Right lobe of liver (tissue), 6 donors: ENCODE measurements around the gene BLVRB. TPM values are rescaled to one million over a fixed set of nuclear protein-coding genes. Genes with fewer than 3 reads are reported as not detected.

ENCODE experiments used
- ATAC-seq, 4 donors: fragments of 200-7000 bp; cut with Tn5 transposase; one replicate each; pipeline ENCODE4 v1.9.1; 2020; ENCODE audit warnings: mild to moderate bottlenecking in 4 of 4, moderate library complexity in 4 of 4
- DNase-seq, 3 donors: peaks; one replicate each; pipeline ENCODE4 v3.0.0-alpha.2; 2020
- H3K27ac ChIP-seq, 3 donors: fragments of 200-600 bp; one replicate each; pipeline ENCODE4 v1.8.0; 2022
- H3K27me3 ChIP-seq, 2 donors: fragments of 200-600 bp; one replicate each; pipeline ENCODE4 v1.8.0; 2022
- H3K36me3 ChIP-seq, 4 donors: fragments of 200-600 bp; sonication (generic) in 1 of 4; one replicate each; pipeline versions ENCODE4 v1.5.1 to v1.8.0; 2017 to 2022; ENCODE audit warnings: control low read depth in 1 of 4
- H3K4me1 ChIP-seq, 4 donors: fragments of 200-600 bp; sonication (generic) in 1 of 4; one replicate each; pipeline versions ENCODE4 v1.5.1 to v1.8.0; 2017 to 2022; ENCODE audit warnings: control low read depth in 1 of 4
- H3K4me3 ChIP-seq, 3 donors: fragments of 200-600 bp; one replicate each; pipeline ENCODE4 v1.8.0; 2022
- H3K9me3 ChIP-seq, 4 donors: fragments of 200-600 bp; sonication (generic) in 1 of 4; one replicate each; pipeline versions ENCODE4 v1.5.1 to v1.8.0; 2017 to 2022; ENCODE audit warnings: control low read depth in 1 of 4
- CTCF ChIP-seq, 4 donors: fragments of 200-600 bp in 3 of 4; fragments of 450-650 bp in 1 of 4; IDR thresholded peaks; one replicate each; pipeline versions ENCODE4 v1.5.1 to v1.8.0; 2016 to 2022; ENCODE audit warnings: antibody characterized with exemption in 4 of 4, mild to moderate bottlenecking in 2 of 4
- POLR2A ChIP-seq: fragments of 450-650 bp; IDR thresholded peaks from one replicate; pipeline ENCODE4 v1.6.1; 2017; ENCODE audit warnings: antibody characterized with exemption, mild to moderate bottlenecking
- WGBS: methylation state at CpG from one replicate; pipeline ENCODE4 v1.1.6; 2018; ENCODE audit warnings: low coverage, low lambda C conversion rate; ENCODE audit not compliant: insufficient coverage; ENCODE audit errors: missing lambda C conversion rate; 5-methylcytosine and 5-hydroxymethylcytosine counted together
- intact Hi-C, 2 donors: fragments of 100-400 bp; cut with DNase I; formaldehyde crosslinking; loops; one replicate each; pipeline versions ENCODE4 v1.11.2 to v1.14.1; 2022
- total RNA-seq, 6 experiments: library from RNA; depleted of rRNA in 2 of 6; stranded (reverse); fragments of >200 nt in 2 of 6; fragmentation: NEBNext Ultra II Directional in 3 of 6; extraction: Animal tissue kit (Norgen Biotek cat#: 25700) in 3 of 6; gene quantifications; one replicate each; pipeline versions ENCODE4 v1.1.0 to v1.2.4, GENCODE V29; 2016 to 2023
- donor health status: DM: no; HTN: yes; CAD: no.
- donor health status: DM: no; HTN: no; CAD: no.
- donor health status: DM: no; HTN: no; CAD: no.
- donor health status: DM: no; HTN: yes; CAD: no.
- donor health status: DM: no; HTN: yes; CAD: no.

BLVRB gene
- total RNA-seq, 6 experiments from 2014 or later, result 127 to 326 (median 146) TPM

GRCh38 chr19:40421993-40422747 is 43.4 kb downstream of the BLVRB start:
- DNase-seq (no peak), ATAC-seq (no peak)
- Histone ChIP-seq H3K27me3 (no peaks in the 10 kb centered on the region), H3K27ac (peak overlapping the region; percentile 92 to 94 (median 93)), H3K9me3 (no peaks in the 10 kb centered on the region), H3K36me3 (peaks cover 0 to 12% (median 4%) of the 10 kb centered on the region in 4 donors), H3K4me1 (peaks cover 0 to 22% (median 0%) of the 10 kb centered on the region in 4 donors), H3K4me3 (peak overlapping the region in 2 of 3 donors; percentile 46 to 61)
- WGBS, result 87% methylated on average over 8 of the region's 16 CpGs
- intact Hi-C loops, result no loop called here
- TF ChIP-seq CTCF (IDR thresholded peaks at IDR 0.05), result no peak
- no peak for TF ChIP-seq POLR2A

GRCh38 chr19:40420766-40421765 is 44.5 kb downstream of the BLVRB start:
- intact Hi-C loops, result no loop called here

GRCh38 chr19:40420451-40420765 is 45.1 kb downstream of the BLVRB start:
- no peak for ATAC-seq
- 63% methylated on average over 9 of the region's 14 CpGs for WGBS
- Histone ChIP-seq H3K4me3 (peak overlapping the region; percentile 46 to 66 (median 61)), H3K9me3 (no peaks in the 10 kb centered on the region), H3K27ac (peak overlapping the region; percentile 92 to 94 (median 93)), H3K4me1 (peaks cover 0 to 17% (median 0%) of the 10 kb centered on the region in 4 donors), H3K36me3 (peaks cover 0 to 12% (median 4%) of the 10 kb centered on the region in 4 donors), H3K27me3 (no peaks in the 10 kb centered on the region)
- intact Hi-C loops, result no loop called here
- no peak for DNase-seq
- TF ChIP-seq CTCF (IDR thresholded peaks at IDR 0.05), result no peak
- TF ChIP-seq POLR2A, result no peak

More at GRCh38 chr19:40420766-40421765, 44.5 kb downstream of the BLVRB start:
- Histone ChIP-seq H3K27ac (peak overlapping the region; percentile 92 to 94 (median 93)), H3K9me3 (no peaks in the 10 kb centered on the region), H3K36me3 (peaks cover 0 to 12% (median 4%) of the 10 kb centered on the region in 4 donors), H3K4me3 (peak overlapping the region; percentile 46 to 66 (median 61)), H3K27me3 (no peaks in the 10 kb centered on the region), H3K4me1 (peaks cover 0 to 17% (median 0%) of the 10 kb centered on the region in 4 donors)
- ATAC-seq (peak; percentile 76 to 85 (median 80)), DNase-seq (peak; percentile 96)
- TF ChIP-seq CTCF (IDR thresholded peaks at IDR 0.05) (peak; percentile 92 to 96 (median 94)), POLR2A (peak; percentile 99)
- 2% methylated on average over 20 of the region's 56 CpGs for WGBS

- H3K9me3 ChIP-seq, result no peaks in the 10 kb centered on the region
- H3K27ac ChIP-seq, result no peak overlapping the region
- TF ChIP-seq POLR2A (no peak), CTCF (IDR thresholded peaks at IDR 0.05) (no peak)
- no peak for ATAC-seq
- intact Hi-C loops, result no loop called here
- no peaks in the 10 kb centered on the region for H3K27me3 ChIP-seq
- no peak overlapping the region for H3K4me3 ChIP-seq
- peaks cover 0 to 12% (median 4%) of the 10 kb centered on the region in 4 donors for H3K36me3 ChIP-seq
- H3K4me1 ChIP-seq, result peaks cover 0 to 17% (median 0%) of the 10 kb centered on the region in 4 donors
- DNase-seq, result no peak
- 86% methylated on average over 2 of the region's 5 CpGs for WGBS
Measured at GRCh38 chr19:40419780-40420179, 45.8 kb downstream of the BLVRB start.
